GM19452 (cell line): ENCODE data around the gene ATP6V0A1.
"Not testable (repeated sequence)": the region's sequence is repeated elsewhere in the genome, so short reads cannot be mapped to it uniquely, and the experiment has no call there.

Experiments used
- ATAC-seq: cut with Tn5 transposase; IDR thresholded peaks from one replicate; pipeline ENCODE4 v1.9.1; 2021; ENCODE audit not compliant: unreplicated experiment

The ATP6V0A1 gene

GRCh38 chr17:42458497-42459255, at the start of gene ATP6V0A1:
Gene ATP6V0A1 (plus strand): TSS chr17:42458878. CDS start chr17:42460895, 2,017 bp downstream.
- peak; percentile 49 for ATAC-seq

- no peak for ATAC-seq
Measured at GRCh38 chr17:42409523-42410318, 49.0 kb upstream of the ATP6V0A1 start.

DNA sequence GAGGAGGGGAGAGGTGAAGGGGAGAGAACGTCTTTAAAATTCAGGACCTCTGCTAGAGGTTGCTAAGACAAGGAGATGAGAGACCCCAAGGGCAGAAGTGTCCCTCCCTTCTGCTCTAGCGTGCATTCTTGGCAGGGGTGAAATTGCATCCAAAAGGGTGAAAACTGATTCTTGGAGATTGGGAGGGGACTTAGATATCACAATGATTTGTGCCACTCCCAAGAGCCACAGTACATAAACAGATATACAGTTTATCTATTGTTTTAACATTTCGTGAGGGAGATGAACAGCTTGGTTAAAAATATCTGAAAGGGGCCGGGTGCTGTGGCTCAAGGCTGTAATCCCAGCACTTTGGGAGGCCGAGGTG, 48.4 kb upstream of the ATP6V0A1 start:
- ATAC-seq: no peak

- ATAC-seq: no peak
Measured at GRCh38 chr17:42411361-42411760, 47.3 kb upstream of the ATP6V0A1 start.

DNA sequence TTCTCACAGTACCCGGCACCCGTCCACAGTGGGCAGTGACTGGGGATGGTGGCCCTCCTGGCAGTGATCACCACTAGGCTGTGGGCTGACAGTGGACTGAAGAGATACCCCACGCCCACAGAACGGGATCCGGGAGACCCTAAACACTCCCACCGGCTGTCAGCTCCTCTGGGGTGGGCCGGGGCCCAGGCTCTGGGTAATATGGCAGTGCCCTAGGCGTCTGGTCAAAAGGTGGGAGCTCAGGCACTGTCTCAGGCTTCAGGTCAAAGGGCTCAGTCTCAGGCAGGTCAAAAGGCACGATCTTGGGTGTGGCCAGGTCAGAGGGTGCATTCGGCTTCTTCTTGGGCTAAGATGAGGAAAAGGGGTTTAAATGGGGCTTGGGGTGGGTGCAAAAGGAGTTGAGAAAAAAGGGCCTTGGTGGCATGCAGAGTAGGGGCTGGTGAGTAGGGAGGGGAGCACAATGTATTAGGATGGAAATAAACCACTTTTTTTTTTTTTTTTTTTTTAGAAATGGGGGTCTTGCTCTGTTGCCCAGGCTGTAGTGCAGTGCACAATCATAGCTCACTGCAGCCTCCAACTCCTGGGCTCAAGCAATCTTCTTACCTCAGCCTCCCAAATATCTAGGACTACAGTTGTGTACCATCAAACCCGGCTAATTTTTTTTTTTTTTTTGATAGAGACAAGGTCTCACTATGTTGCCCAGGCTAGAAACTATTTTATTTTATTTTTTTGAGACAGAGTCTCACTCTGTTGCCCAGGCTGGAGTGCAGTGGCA, 46.6 kb upstream of the ATP6V0A1 start:
- no peak for ATAC-seq

GRCh38 chr17:42413464-42414040, 45.1 kb upstream of the ATP6V0A1 start:
- no peak for ATAC-seq

- no peak for ATAC-seq
Measured at GRCh38 chr17:42414704-42415409, 43.8 kb upstream of the ATP6V0A1 start.

GRCh38 chr17:42417981-42418380, 40.7 kb upstream of the ATP6V0A1 start:
- ATAC-seq: not testable (repeated sequence)

DNA sequence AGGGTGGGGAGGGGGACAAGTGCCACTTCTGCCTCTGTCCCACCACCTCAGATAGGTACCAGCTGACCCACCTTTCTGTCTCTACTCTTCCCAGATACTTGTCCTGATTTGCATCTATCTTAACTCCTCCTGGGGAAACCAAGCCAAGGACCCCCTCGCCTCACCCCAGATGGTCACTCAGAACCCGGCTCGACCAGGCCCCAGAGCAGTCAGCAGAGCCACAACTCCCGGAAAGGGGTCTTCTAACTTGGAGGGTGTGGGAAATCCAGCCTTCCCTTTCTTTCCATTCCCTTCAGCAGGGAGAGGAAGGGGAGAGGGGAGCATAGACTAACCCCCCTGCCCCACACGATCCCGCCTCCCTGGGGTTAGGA, 37.6 kb upstream of the ATP6V0A1 start:
- no peak for ATAC-seq

DNA sequence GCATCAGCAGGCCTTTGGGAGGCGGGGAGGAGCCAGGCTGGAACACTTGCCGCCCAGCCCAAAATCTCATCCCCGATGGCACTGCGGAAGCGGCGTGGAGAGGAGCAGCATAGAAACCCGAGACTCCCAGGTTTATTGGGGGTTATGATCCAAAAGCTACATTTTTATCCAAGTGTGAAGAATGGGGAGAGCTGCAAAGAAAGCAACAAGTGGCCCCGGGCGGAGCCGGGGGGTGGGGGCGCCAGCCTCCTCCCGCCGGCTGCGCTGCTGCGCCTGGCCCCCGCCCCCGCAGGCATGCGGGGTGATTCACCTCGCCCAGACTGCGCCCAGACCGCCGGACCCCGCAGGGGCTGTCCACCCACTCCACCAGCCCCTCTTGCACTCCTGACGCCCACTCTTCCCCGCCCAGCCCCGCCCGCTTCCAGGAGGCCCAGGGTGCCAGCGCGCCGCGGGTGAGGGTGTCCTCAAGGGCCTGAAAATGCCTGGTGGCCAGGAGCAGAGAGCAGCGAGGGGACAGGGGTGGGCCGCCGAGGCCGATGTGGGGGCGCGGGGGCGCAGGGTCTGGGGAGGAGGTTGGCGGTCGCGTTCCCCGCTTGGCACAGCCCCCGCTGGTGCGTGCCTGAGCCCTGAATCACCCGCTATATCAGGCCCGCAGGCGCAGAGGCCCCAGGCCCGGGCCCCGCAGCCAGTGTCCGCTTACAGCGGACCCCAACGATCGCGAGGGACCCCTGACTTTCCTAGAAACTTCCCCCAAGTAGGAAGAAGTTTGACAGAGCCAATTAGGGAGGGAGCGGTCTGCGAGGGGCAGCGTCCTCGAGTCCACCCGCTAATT, 37.0 kb upstream of the ATP6V0A1 start:
- ATAC-seq: no peak

- ATAC-seq: no peak
Measured at GRCh38 chr17:42422412-42422957, 36.2 kb upstream of the ATP6V0A1 start.

DNA sequence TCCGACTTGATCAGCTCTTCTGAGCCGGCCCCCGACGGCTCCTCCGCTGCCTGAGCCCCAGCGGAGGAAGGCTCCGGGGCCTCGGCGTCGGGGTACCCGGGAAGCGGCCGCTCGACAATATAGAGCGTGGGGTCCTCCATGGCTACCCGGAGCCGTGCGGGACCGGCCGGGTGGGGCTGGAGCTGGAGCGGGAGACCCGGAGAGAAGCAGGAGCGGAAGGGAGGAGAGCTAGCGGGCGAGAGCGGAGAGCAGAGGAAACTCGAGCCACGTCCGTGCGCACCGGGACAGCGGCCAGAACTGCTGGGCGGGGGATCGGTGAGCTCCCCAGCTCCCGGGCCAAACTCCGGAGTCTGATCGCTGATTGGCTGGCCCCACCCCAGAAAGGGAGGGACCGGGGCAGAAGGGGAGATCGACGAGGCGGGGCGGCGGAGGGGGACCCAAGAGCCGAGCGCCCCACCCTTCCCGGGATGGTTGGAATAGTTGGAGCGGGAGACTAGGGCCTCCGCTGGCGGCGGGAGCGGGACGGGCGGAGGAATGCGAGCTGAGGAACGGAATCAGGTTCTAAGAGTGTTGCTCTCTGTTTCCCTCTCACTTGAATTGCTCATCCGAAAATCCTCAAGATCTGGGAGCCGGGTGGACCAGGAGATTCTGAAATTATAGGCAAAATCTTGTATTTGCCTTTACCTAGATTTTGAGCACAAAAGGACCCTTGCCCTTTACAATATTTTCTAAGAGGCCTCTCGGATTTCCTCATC, 35.5 kb upstream of the ATP6V0A1 start, which contains the start of gene CAVIN1:
Gene CAVIN1, minus strand, starts transcription at position 299 of the 755 bp plus-strand sequence. Its CDS starts 159 bp downstream, at position 140.
- no peak for ATAC-seq

GRCh38 chr17:42423766-42424165, 34.9 kb upstream of the ATP6V0A1 start:
- no peak for ATAC-seq

DNA sequence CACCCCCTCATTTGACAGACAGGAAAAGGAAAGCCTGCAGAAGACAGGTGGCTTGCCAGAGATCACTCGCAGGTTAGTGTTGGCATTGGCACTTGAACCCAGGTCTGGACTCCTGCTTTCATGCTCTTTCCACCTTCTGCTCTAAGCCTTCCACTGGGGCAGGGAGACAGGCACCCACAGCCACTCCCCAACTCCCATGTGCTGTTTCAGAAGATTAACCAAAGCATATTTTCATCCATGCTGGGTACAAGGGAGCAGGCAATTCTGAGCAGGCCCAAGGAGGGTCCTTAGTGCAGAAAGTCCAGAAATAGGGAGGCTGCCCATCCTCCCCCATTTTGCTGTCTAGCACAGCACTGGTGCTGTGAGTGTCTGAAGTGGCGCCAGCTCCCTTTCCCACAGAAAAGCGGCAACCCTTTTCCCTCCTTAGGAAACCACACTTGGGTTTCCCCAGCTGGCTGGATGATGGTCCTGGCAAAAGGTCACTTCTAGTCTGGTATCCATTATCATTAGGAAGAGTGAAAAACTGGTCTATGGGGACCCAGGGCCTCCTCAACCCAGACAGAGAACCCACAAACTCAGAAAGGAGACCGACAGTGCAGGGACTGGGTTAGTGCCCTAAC, 33.6 kb upstream of the ATP6V0A1 start:
- no peak for ATAC-seq

DNA sequence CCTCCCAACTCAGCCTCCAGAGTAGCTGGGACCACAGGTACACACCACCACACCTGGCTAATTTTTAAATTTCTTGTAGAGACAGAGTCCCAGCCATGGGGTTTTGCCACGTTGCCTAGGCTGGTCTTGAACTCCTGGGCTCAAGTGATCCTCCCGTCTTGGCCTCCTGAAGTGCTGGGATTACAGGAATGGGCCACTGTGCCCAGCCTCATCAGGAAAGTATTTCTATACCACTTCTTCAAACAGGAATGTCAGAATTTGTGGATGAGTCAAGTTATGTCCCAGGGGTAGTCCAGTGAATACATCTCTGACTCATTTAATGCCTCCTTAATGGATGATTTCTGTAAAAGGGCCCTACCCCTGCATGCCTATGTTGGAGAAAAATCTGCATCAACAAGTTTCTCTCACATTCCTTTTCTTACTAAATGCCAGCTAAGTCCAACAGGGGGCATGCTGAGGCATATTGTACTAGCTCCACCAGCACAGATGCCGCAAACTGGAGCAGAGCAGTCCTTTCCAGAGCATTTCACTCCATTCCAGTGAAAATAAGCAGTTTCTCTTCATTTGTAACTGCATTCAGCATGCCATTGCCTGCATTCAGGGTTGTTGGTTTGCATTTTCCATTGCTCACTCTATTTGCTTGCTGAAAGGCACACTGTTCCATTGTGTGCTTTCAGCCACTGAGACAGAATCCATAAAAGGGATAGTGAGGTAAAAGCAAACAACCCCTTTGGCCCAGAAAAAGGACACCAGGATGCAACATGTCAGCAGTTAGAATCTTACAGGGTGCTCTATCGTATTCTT, 30.3 kb upstream of the ATP6V0A1 start:
- ATAC-seq: no peak

DNA sequence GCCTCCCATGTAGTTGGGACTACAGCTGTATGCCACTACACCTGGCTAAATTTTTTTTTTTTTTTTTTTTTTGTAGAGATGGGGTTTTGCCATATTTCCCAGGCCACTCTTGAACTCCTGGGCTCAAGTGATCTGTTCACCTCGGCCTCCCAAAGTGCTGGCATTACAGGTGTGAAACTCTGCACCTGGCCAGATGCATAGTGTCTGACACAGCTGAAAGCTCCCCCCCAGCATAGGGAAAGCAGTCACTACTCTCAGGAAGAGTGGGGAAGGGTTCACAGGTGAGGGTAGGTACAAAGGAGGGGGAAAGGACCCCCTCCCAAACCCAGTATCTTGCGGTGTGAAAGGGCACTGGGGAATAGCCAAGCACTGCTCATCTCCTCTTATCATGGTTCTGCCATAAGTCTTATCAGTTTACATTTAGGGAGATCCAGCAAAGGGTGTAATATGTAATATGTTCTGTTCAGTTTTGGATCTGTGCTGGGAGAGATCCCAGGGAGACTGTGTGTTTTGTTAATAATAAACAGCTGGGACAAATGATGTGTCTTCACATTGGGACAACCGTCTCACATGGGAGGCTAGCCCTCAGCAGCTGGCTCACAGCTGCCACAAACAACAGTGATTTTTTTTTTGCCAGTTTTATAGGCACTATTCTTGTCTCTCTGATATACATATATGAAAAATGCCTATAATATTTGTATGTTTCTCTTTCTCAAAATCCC, 28.8 kb upstream of the ATP6V0A1 start:
- ATAC-seq: no peak

DNA sequence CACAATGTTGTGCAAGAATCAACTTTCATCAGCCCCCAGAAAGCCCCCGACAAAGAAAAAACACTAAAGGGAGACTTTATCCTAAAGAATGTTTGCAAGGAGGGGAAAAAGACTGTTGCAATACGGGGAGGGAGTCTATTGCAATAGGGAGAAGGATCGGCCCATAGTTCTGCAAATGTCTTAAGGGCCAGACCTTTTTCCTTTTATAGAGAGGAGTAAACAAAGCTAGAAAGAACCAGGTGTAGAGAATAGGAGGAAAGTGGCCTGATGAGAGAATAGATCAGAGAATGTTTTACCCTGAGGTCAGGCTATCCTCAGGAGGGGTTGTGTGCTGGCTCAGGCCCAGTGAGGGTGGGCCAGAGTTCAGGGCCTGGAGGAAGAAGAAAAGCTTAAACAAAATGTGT, 26.9 kb upstream of the ATP6V0A1 start:
- ATAC-seq: no peak
